NCI-H526 treated with DMSO at 0.1 percent for 48 hours (cell line): ENCODE measurements around the gene PDPK1.

Source experiments
- DNase-seq: peaks from one replicate; lab custom pipeline; 2025; lab: John Stamatoyannopoulos, UW

The PDPK1 gene

DNA sequence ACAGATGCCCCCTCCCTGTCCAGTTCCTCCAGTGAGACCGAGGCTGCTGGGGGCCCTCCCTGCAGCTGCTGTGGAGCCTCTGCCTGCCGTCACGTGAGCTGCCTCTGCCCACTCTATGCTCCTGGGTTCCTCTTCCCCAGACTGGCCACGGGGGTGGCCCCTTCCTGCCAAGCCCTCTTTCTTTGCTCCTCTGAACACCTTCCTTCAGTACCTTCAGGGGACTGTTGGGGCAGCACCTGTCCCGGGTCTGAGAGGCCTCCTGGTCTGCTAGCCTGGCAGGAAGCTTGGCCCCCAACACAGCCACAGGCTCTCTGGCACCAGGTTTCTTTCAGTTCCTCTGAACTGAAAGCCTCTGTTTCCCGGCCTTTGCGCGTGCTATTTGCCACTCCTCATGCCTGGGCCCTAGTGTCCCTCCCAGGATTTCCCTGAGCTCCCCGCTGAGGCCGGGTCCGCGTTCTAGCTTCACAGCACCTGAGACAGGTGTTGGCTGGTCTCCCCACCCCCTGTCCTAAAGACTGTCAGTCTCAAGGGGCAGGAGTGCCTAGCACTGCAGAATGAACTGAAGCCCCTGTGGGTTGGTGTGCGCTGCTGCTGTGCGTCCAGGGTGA, 30.7 kb upstream of the PDPK1 start:
- no peak for DNase-seq

DNA sequence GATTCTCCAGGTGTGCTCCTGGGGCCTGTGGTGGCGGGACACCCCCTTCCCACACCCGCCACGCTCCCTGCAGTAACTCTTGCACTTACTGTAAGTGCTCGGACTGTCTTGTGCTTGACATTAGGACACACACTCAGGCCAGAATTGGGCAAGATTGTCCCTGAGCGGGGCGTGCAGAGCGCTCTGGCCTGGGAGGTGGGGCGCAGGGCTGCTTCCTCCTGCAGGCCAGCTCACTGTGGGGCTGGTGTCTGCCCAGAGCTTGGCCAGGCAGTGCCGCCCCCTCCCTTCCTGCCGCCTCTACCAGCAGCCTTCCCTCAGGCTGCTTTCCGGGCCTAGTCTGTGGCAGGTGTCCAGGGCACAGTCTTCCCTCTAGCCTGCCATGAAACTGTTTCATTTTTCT, 30.2 kb upstream of the PDPK1 start:
- no peak for DNase-seq

- no peak for DNase-seq
These were observed 29.0 kb upstream of the PDPK1 start for GRCh38 chr16:2508722-2509400.

DNA sequence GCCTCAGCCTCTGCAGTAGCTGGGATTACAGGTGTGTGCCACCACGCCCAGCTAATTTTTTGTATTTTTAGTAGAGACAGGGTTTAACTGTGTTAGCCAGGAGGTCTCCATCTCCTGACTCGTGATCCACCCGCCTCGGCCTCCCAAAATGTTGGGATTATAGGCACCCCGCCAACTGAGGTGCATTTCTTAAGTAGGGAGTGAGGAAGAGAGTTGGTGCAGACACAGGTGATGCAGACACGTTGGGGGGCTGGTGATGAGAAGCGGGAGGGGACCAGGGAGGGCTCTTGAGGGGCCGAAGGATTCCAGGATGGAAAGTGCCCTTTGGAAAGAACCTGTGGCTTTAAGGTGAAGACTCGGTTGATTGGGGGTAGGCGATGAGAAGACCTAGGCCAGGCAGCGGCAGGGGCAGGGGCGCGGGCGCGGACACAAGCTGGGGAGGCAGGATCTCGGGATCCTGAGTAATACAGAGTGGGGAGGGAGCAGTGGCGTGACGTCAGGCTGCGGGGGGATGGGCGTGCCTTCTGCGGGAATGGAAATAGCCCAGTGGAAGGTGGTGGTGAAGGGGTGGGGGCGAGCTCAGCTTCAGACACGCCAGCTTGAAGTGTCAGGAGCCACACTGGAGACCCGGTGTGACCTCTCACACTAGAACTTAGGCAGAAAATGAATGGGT, 26.6 kb upstream of the PDPK1 start:
- no peak for DNase-seq

GRCh38 chr16:2511996-2512734, 25.7 kb upstream of the PDPK1 start:
- DNase-seq = no peak

DNA sequence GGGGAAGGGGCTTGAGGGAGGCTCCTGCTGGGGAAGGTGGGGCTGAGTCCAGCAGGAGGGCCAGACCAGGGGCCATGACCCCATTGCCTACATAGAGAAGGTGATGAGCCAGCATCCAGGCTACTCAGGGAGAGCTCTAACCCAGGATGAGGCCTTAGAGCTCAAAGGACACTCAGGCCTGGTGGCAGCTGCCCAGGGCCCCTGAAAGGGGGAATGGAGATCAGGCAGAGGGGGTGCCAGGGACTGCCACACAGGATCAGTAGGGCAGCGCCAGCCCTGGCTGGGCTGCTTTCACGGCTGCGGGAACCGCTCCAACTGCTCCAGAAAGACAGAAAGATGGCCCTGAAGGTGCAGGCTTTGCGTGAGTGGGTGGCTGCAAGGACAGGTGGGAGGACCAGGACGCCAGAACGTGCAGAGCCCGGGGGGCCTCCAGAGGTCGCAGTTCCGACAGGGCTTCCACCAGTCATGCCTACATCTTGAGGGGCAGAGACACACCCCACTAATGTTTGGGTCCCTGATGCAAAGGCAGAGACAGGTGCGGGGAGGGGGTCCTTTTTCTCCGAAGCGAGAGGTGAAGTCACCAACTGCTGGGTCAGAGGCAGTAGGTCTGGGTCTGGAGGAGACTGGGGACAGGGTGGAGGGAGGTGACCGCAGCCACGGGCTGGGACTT, 25.0 kb upstream of the PDPK1 start:
- peak; percentile 4 for DNase-seq

DNA sequence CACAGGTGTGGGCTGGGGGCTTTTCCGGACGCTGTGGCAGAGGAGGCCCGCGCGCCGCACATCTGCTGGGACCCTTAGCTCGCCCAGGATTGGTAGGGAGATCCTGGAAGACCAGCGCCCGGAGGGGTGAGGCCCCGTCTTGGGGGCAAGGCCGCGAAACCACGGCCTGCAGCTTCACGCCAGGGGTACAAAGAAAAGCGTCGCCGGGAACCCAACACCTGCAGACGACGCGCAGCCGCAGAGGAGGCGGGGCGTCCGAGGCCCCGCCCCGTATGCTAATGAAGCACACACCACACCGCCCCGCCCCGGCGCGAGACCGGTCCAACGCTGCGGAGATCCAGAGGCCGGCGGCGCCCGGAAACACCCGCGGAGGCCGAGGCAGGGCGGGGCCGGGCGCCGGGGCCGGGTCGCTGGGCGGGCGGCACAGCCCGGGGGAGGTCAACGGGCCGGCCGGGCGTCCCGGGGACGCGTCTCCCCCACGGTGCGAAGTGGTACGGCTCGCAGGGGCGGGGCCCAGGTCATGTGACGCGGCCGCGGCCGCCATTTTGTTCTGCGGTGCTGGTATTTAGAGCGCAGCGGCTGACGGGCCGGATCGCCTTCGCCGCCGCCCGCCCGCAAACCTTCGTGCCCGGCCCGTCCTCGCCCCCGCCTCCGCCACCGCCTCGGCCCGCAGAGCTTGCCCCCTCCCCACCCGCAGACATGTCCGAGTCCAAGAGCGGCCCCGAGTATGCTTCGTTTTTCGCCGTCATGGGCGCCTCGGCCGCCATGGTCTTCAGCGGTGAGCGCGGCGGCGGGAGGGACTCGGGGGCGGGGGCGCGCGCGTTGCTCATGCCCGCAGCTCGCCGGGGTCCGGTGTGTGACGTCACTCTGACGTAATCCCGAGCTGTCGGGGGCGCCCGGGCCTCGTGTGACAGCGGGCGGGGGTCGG, 24.2 kb upstream of the PDPK1 start, which contains the start of gene ATP6V0C:
TSS of gene ATP6V0C (plus strand) at position 548 of the 928 bp plus-strand sequence. CDS start at position 700, 152 bp downstream.
- DNase-seq = peak; percentile 76

DNA sequence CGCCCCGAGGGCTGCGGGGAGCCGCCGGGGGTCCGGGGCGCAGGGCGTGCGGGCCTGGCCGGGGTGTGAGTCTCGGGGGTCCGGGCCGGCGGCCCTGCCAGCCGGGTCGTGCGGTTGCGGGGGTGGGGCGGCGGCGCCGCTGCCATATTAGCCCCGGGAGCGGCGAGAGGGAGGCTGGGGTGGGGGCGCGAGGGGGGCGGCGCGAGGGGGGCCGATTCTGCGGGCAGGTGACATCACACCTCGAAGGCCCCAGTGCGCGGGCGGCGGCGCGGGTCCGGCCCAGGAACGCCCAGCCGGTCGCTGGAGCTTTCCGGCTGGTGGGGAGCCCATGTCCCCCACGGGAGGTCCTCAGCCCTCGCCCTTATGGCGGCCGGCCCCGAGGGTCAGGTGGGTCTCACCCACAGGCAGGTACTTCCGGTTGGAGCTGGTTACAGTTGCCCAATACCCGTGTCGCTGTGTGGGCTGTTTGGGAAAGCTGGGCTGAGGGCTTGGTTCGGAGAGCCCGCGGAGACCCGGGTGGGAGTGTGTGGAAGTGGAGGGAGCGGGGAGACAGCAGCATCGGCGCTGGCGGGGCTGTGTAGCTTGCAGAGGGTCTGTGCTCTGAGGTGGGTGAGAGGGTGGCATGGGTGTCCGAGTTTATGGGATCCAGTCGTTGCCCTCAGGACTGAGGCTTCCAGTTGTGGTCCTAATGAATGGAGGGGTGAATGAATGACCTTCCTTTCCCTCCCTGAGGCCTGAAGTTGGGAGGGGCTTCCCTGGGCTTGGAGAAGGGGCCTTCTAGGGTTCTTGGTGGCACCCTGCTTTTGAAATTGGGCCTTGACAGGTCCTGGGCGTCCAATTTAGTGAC, 23.3 kb upstream of the PDPK1 start:
- DNase-seq = no peak

- no peak for DNase-seq
These were observed 22.5 kb upstream of the PDPK1 start for GRCh38 chr16:2515180-2515851.

GRCh38 chr16:2516391-2517240, 21.2 kb upstream of the PDPK1 start:
- DNase-seq = no peak

GRCh38 chr16:2517954-2518605, 19.7 kb upstream of the PDPK1 start:
- no peak for DNase-seq

GRCh38 chr16:2518823-2519710, 18.8 kb upstream of the PDPK1 start:
- no peak for DNase-seq

GRCh38 chr16:2519711-2520080, 18.1 kb upstream of the PDPK1 start:
- no peak for DNase-seq

DNA sequence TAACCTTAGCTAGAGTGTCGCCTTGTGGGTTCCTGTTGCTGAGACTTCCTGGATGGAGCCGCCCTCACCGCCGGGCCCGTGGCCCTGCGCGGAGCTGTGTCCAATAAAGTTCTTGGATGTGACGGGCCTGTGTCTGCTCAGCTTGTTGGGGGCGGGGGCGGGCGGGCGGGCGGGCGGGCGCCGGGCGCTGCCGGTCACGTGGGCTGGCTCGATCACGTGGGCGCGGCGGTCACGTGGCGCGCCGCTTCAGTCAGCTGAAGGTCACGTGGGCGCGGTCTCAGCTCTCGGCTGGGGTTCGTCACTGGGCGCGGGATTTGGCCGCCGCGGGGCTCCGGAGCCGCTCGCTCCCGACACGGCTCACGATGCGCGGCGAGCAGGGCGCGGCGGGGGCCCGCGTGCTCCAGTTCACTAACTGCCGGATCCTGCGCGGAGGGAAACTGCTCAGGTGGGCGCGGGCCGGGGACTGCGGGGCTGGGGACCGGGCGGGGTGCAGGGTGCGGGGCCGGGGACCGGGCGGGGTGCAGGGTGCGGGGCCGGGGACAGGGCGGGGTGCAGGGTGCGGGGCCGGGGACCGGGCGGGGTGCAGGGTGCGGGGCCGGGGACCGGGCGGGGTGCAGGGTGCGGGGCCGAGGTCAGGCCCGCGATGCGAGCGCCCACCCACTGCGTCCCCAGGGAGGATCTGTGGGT, 17.6 kb upstream of the PDPK1 start, which contains the start of gene AMDHD2:
TSS of gene AMDHD2 (plus strand) at position 275 of the 687 bp plus-strand sequence. CDS start at position 363, 88 bp downstream.
- peak; percentile 26 for DNase-seq

DNA sequence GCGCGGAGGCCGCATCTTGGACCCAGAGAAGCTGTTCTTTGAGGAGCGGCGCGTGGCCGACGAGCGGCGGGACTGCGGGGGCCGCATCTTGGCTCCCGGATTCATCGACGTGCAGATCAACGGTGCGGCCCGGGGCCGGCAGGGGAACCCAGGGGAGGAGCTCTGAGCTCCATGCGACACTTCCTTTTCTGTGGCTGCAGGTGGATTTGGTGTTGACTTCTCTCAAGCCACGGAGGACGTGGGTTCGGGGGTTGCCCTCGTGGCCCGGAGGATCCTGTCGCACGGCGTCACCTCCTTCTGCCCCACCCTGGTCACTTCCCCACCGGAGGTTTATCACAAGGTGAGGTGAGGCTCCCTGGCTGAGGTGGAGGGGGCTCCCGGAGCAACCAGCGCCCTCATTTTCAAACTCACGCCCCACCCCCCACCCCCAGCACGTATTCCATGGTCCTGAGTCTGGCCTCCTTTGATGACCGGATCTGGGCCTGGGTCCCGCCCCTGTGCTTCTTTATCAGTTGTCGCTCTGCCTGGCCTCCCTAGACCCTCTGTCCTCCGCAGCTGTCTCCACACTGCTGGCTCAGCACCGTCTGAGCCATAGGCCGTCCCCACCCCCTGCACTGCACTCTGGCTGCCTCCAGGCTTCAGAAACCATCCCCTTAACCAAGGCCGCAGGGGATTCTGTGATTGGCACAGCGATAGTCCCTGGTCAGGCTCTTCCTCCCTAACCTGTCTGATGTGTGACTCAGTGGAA, 16.9 kb upstream of the PDPK1 start:
- DNase-seq = no peak
